C1 segment of cervical spinal cord (tissue), 14 donors: ENCODE data around the gene TMEM163.
"Not testable (repeated sequence)": the region's sequence is repeated elsewhere in the genome, so short reads cannot be mapped to it uniquely, and the experiment has no call there.

ENCODE experiments used
- DNase-seq, 14 donors: peaks; one replicate each; lab custom pipeline; 2025; lab: John Stamatoyannopoulos, UW

TMEM163 gene

GRCh38 chr2:134665727-134666506 lies 52.9 kb downstream of the TMEM163 start:
- no peak for DNase-seq

- DNase-seq: no peak
Measured at GRCh38 chr2:134663451-134664450, 55.0 kb downstream of the TMEM163 start.

GRCh38 chr2:134662751-134663150 lies 56.0 kb downstream of the TMEM163 start:
- no peak for DNase-seq

- no peak for DNase-seq
Measured at GRCh38 chr2:134660626-134661402, 58.0 kb downstream of the TMEM163 start.

GRCh38 chr2:134659724-134660123 lies 59.1 kb downstream of the TMEM163 start:
- DNase-seq: no peak

GRCh38 chr2:134657650-134658250 lies 61.0 kb downstream of the TMEM163 start:
- DNase-seq: no peak

- not testable (repeated sequence) for DNase-seq
Measured at GRCh38 chr2:134656391-134656790, 62.4 kb downstream of the TMEM163 start.

- DNase-seq: no peak
Measured at GRCh38 chr2:134648586-134648985, 70.2 kb downstream of the TMEM163 start.

- DNase-seq: peak in 1 of 14 donors; percentile 79
Measured at GRCh38 chr2:134647607-134648256, 71.1 kb downstream of the TMEM163 start.

GRCh38 chr2:134642938-134643337 lies 75.9 kb downstream of the TMEM163 start:
- DNase-seq: no peak

GRCh38 chr2:134640494-134640893 lies 78.3 kb downstream of the TMEM163 start:
- DNase-seq: peak in 1 of 14 donors; percentile 21

- DNase-seq: no peak
Measured at GRCh38 chr2:134639265-134639664, 79.5 kb downstream of the TMEM163 start.

GRCh38 chr2:134636714-134637113 lies 82.1 kb downstream of the TMEM163 start:
- no peak for DNase-seq

- peak in 5 of 14 donors; percentile 4 to 59 (median 14) for DNase-seq
Measured at GRCh38 chr2:134634054-134634753, 84.6 kb downstream of the TMEM163 start.

GRCh38 chr2:134630504-134631159 lies 88.2 kb downstream of the TMEM163 start:
- DNase-seq: no peak

- DNase-seq: no peak
Measured at GRCh38 chr2:134628453-134628852, 90.3 kb downstream of the TMEM163 start.

GRCh38 chr2:134626781-134627180 lies 92.0 kb downstream of the TMEM163 start:
- no peak for DNase-seq

- DNase-seq: peak in 1 of 14 donors; percentile 65
Measured at GRCh38 chr2:134625311-134625710, 93.5 kb downstream of the TMEM163 start.

- no peak for DNase-seq
Measured at GRCh38 chr2:134623796-134624195, 95.0 kb downstream of the TMEM163 start.
